Measurements from ENCODE around the gene KDM7A.

DNA sequence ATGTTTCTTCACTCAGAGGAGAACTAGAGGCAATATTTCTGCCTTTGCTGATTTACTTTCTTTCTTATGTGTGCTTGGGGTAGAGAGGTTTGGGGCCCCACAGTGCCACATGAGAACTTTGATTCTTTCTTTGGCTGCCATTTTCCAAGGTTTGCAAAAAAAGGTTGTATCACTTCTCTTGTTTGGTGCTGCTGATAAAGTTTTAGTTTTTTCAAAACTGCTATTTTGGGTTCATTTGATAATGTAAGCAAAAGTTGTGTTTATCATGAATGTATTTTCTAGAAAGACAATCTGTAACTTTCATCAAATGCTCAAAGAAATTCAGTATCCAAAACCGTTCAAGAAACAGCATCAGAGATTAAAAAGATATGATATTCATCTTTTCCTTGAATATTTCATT lies 83.4 kb downstream of the KDM7A start:
- TF ChIP-seq, protein P1, sequence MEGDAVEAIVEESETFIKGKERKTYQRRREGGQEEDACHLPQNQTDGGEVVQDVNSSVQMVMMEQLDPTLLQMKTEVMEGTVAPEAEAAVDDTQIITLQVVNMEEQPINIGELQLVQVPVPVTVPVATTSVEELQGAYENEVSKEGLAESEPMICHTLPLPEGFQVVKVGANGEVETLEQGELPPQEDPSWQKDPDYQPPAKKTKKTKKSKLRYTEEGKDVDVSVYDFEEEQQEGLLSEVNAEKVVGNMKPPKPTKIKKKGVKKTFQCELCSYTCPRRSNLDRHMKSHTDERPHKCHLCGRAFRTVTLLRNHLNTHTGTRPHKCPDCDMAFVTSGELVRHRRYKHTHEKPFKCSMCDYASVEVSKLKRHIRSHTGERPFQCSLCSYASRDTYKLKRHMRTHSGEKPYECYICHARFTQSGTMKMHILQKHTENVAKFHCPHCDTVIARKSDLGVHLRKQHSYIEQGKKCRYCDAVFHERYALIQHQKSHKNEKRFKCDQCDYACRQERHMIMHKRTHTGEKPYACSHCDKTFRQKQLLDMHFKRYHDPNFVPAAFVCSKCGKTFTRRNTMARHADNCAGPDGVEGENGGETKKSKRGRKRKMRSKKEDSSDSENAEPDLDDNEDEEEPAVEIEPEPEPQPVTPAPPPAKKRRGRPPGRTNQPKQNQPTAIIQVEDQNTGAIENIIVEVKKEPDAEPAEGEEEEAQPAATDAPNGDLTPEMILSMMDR (conservative IDR thresholded peaks at IDR 0.05; ENCODE audit: low read length), result no peak
- TF ChIP-seq EZH2phosphoT487 (IDR thresholded peaks at IDR 0.05; ENCODE audit: borderline replicate concordance, low read depth, low read length), result no peak

Data from OCI-LY7 (cell line).